HG03575 (cell line): ENCODE results near the gene CBX6.

ENCODE experiments used
- ATAC-seq: cut with Tn5 transposase; IDR thresholded peaks from one replicate; pipeline ENCODE4 v1.9.1; 2021; ENCODE audit not compliant: unreplicated experiment, insufficient number of reproducible peaks, low FRiP score; ENCODE audit errors: extremely low read depth

Gene CBX6

DNA sequence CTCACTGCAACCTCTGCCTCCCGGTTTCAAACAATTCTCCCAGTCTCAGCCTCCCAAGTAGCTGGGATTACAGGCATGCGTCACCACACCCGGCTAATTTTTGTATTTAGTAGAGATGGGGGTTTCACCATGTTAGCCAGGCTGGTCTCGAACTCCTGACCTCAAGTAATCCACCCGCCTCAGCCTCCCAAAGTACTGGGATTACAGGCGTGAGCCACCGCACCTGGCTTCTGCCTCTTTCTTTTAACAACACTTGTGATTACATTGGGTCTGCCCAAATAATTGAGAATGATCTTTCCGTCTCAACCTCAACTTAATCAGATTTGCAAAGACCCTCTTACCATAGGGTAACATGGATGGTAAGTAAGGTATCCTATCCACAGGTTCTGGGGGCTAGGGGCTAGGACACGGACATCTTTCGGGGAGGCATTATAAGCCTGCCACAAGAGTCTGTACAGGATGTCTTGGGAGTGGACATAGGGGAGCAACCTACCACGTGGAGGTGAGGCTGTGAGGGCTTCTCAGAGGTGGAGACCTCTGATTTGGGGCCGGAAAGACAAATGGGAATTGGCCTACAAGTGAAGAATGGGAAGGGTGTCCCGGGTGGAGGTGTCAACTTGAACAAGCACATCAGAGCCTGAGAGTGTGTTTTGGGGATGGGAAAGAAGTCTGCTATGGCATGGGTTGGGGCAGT is 2.7 kb upstream of the CBX6 start:
- no peak for ATAC-seq

DNA sequence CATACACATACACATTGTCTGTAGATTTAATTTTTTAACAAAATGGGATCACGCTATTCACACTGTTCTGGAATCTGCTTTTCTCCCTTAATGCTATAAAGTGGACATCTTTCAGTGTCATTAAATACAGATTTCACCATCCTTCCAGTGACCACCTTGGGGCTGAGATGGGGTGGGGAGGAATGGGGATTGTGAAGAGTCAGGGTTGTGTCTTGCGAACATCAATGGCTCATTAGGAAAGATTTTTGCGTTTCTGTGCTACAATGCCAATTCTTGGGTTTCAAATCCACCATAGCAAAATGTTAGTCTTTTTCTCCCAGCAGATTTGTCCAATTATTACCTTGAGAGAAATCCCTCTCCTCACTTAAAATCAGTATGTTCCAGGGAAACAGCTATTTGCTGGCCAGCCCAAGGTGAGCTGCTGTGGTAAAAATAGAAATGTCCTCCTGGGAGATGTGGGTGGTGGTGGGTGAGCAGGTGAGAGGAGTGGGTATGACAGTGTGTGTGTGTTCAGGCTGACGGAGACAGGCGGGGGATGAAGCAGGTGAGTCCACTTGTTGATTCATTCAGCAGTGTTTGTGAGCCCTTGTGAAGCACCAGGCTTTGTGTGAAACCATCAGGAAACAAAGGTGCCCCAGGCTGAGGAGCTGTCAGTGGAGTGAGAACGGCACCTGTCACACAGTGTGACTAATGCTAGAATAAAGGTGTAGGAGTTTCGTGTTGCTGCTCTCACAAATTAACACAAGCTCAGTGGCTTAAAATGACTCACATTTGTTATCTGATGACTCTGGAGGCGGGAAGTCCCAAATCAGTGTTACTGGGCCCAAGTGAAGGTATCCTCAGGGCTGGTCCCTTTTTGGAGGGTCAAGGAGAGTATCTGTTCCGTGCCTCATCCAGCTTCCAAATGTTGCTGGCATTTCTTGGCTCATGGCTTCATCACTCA is 1.7 kb upstream of the CBX6 start:
- no peak for ATAC-seq

- no peak for ATAC-seq
These were observed 824 bp upstream of the CBX6 start for GRCh38 chr22:38872831-38873248.

DNA sequence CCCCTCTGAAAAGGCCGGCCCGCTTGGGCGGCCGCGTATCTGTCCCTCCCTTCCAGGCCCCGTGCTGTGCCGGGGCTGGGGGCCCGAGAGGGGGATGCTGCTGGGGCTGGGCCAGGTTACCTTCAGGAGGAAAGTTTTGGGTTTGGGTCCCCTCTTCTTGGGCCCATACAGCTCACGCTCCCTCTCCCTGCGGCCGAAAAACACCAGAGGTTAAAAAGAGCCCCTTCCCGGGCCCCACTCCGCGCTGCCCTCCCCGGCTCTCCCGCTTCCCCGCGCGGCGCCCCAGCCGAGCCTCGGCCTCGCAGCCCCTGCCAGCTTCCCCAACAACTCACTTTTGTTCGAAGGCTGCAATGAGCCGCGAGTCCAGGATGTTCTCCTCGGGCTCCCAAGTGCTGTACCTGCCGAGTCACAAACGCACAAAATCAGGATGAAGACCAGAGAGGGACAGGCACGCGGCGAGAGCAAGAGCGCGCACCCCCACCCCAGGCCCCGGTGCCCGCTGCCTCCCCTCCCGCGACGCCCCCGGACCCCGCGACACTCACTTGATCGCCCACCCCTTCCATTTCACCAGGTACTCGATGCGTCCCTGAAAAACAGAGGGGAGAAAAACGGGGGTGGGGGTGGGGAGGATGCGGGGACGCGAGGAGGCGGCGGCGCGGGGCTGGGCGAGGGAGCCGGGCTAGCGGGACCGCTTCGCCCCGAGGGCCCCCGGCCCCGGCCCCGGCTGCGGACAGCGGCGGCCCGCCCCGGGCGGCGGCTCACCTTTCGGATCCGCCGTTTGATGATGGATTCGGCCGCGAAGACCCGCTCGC is 450 bp downstream of the CBX6 start:
- no peak for ATAC-seq

GRCh38 chr22:38870791-38871359 is 1.1 kb downstream of the CBX6 start:
- ATAC-seq, result no peak

GRCh38 chr22:38870312-38870741 is 1.7 kb downstream of the CBX6 start:
- ATAC-seq, result no peak

DNA sequence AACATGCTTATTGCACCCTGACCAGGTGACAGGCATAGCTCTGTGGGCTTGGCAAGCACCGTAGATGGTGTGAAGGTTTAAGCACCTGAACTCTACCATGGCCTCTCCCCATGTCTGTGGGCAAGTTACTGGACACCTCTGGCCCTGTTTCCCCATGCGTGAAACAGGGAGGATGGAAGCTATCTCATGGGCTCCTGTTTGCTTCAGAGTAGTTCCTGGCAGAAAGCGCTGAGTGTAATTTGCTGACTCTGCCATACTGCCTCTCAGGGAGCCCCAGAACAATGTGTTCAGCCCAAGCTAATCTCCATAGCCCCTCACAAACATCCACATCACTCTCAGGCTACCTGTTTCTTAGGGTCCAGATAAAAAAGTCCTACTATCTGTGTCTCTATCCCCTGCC is 2.4 kb downstream of the CBX6 start:
- ATAC-seq, result no peak

DNA sequence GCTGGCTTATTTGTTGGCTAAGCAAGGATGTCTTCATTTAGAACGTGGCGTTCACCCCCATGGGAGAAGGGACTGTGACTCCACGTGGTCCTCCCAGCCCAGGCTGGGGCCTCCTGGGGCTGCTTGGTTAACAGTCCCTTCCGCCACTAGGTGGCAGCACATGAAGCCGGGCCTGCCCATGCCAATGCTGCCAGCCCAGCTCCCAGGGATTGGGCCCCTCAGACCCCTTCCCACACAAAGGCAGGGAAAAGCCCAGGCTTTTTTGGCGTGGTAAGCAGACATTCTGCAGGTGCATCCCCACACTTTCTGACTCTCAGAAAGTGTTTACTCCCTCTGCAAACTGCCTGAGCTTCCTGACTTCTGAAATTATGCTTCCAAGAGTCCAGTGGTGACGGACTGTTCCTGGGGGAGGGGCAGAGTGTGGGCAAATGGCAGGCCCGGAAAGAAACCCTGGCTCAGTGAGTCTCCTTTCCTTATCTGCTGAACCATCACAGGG is 3.1 kb downstream of the CBX6 start:
- ATAC-seq, result no peak

DNA sequence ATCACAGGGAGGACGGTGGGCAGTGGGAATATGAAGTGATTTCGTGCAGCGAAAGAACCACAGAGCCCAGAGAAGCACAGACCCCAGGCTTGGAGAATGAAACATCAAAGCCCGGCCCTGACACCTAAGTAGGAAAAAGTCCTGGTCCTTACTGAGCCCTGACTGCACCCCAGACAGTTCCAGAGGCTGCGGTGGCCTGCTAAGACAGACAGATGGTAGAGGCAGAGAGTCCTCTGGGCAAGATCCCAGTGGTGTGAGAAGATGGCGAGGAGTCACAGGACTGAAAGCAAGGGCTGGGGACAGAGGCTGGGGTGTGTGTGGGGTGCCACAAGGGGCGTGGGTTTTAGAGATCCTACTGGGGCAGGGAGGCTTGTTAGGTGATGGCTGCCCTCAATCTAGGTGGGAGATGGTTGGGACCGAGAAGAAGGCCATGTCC is 3.7 kb downstream of the CBX6 start:
- no peak for ATAC-seq

DNA sequence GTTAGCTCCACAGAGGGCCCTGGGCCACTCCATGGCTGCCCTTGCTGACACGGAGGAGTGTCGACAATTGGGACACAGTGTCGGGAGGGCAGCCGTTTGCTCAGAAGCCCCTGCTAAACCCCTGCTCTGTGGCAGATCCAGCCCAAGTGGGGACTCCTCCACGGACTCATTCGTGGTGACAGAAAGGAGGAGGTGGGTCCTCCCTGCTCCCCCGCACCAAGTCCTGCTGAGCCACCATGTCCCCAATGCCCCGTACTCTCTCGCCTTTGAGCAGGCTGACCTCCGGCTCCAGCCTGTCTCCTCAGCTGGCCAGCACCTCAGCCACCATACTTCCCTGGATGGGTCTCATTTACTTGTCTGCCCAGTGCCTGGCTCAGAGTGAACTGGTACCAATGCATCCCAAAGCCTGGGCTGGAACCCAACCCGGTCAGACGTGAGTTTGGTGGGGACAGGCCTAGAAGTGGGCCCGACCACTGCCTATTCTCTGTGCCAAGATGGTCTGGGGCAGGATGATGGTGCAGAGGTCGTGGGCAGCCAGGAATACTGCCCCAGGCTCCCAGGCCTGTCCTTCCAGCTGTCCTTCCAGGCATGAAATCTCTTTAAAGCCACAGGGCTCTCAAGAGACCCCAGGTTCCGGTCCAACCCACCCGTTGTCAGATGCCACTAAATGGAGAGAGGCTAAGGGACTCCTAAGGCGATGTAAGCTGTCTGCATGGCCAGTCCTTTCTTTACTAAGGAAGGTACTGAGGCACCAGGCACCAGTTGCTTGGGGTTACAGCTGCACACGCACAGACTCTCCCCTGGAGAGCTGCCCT is 4.3 kb downstream of the CBX6 start:
- ATAC-seq, result no peak

DNA sequence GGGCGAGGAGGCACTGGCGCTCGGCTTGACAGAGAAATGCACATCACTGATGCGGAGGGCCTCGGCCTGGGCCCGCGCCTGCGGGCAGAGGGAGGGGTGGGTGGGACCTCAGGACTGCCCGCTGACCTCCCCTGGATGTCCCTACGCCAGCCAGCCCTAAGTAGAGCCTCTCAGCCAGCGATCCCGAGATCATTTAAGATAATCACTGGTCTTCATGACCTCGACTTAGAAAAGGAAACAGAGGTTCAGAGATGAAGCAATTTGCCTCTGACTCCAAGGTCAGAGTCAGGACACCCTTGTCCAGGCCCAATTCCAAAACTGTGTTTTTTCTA is 4.9 kb downstream of the CBX6 start:
- ATAC-seq, result no peak

DNA sequence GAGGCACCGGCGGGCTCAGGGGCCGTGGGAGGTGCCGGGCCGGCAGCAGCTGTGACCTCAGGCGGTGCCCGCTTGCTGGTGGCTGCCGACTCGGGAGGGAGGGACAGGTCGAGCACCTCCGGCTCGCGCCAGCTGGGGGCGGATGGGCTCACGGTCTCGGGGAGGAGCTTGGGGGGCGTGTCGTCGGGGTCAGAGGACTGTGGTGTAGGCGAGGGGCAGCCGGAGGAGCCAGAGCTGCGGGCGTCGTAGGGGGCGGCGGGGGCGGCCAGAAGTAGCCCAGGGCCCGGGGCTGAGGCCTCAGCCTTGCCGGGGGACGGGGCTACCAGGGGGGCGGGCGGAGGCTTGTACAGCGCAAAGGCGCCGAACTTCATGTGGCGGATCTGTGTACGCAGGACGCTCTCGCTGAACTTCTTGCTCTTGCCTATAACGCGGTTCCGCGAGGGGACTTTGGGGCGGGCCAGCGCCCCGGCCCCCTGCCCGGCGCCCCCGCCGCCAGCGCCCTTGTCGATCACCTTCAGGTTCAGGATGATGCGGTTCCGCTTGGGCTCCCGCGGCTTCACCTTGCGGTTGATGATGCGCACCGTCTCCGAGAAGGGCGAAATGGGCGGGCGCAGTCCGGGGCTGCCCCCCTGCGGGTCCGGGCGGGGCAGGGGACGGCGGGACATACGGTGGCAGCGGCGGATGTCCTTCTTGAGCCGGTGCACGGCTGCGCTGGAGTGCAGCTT is 5.5 kb downstream of the CBX6 start:
- no peak for ATAC-seq

GRCh38 chr22:38866024-38866398 is 6.0 kb downstream of the CBX6 start:
- no peak for ATAC-seq

DNA sequence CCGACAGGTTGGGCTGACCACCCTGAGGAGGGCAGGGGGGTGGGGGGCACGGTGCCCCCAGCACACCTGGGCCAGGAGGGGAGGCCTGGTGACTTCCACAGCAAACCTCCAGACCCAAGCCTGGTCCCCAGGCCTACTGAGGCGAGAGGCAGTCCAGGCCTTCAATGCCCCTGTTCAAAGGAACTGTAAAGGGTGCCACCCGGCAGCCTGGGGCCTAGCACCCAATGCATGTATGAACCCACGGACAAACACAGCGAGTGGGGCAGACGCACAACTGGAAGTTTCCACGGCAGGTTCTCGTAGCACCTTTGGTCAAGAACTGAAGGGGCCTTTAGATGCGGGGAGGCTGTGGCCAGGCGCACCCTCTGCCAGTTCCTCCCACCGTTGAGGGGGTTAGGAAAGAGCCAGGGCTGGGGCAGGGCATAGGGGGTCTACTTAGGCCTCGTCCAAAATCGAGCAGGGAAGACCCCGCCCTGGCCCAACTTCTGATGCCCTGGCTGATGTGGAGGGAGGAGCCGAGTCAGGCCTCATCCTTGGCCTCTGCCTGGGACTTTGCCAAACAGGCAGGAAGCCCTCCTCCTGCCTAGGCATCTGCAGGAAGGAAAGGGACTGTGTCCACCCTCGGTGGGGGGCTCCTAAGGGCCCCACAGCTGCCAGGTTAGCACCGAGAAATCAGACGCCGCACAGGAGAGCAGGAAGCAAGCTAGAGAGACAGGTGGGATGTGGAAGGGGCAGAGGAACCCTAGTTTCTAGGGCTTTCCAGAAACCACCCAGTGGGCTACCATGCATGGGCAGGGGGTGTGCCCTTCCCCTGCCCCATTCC is 6.6 kb downstream of the CBX6 start:
- ATAC-seq, result no peak

- no peak for ATAC-seq
These were observed 7.4 kb downstream of the CBX6 start for GRCh38 chr22:38864361-38865191.

- no peak for ATAC-seq
These were observed 8.4 kb downstream of the CBX6 start for GRCh38 chr22:38863531-38864131.
